ENCODE results near the gene CFAP54. TPM values are rescaled to one million over a fixed set of nuclear protein-coding genes. Genes with fewer than 3 reads are reported as not detected.
"Not testable (repeated sequence)": the region's sequence is repeated elsewhere in the genome, so short reads cannot be mapped to it uniquely, and the experiment has no call there.

CFAP54 gene
- total RNA-seq, 2 experiments from 2014 or later, result 0.55 to 0.75 TPM

- no peaks in the 10 kb centered on the region for H3K9me3 Mint-ChIP-seq
- no peaks in the 10 kb centered on the region for H3K4me1 Mint-ChIP-seq
- CTCF ChIA-PET, result no interaction called here
- H3K27me3 Mint-ChIP-seq, result peaks cover 10% of the 10 kb centered on the region
- no peak overlapping the region for H3K27ac Mint-ChIP-seq
- no peaks in the 10 kb centered on the region for H3K36me3 Mint-ChIP-seq (ENCODE audit: low read depth)
- H3K4me3 Mint-ChIP-seq, result no peak overlapping the region
- no peak for DNase-seq
- POLR2A ChIA-PET, result no interaction called here
Observed at GRCh38 chr12:96534339-96534738, 45.0 kb downstream of the CFAP54 start.

GRCh38 chr12:96548384-96548783 is 59.0 kb downstream of the CFAP54 start:
- no peak overlapping the region for H3K4me3 Mint-ChIP-seq
- no peaks in the 10 kb centered on the region for H3K36me3 Mint-ChIP-seq (ENCODE audit: low read depth)
- DNase-seq, result no peak
- H3K4me1 Mint-ChIP-seq, result no peaks in the 10 kb centered on the region
- H3K9me3 Mint-ChIP-seq, result no peaks in the 10 kb centered on the region
- peaks cover 3% of the 10 kb centered on the region for H3K27me3 Mint-ChIP-seq
- CTCF ChIA-PET, result no interaction called here
- H3K27ac Mint-ChIP-seq, result no peak overlapping the region
- POLR2A ChIA-PET, result no interaction called here

- no peaks in the 10 kb centered on the region for H3K4me1 Mint-ChIP-seq
- no peak for DNase-seq
- no peak overlapping the region for H3K27ac Mint-ChIP-seq
- no peak overlapping the region for H3K4me3 Mint-ChIP-seq
- H3K36me3 Mint-ChIP-seq (ENCODE audit: low read depth), result no peaks in the 10 kb centered on the region
- H3K27me3 Mint-ChIP-seq, result peaks cover 7% of the 10 kb centered on the region
- POLR2A ChIA-PET, result no interaction called here
- CTCF ChIA-PET, result no interaction called here
- no peaks in the 10 kb centered on the region for H3K9me3 Mint-ChIP-seq
Observed at GRCh38 chr12:96549341-96549740, 60.0 kb downstream of the CFAP54 start.

- DNase-seq, result no peak
- Mint-ChIP-seq H3K36me3 (ENCODE audit: low read depth) (no peaks in the 10 kb centered on the region), H3K4me3 (no peak overlapping the region), H3K4me1 (peaks cover 13% of the 10 kb centered on the region), H3K27me3 (peaks cover 5% of the 10 kb centered on the region), H3K9me3 (peaks cover 4% of the 10 kb centered on the region), H3K27ac (no peak overlapping the region)
- CTCF ChIA-PET, result no interaction called here
- POLR2A ChIA-PET, result no interaction called here
Observed at GRCh38 chr12:96570579-96570978, 81.2 kb downstream of the CFAP54 start.

GRCh38 chr12:96571101-96571862 is 81.9 kb downstream of the CFAP54 start:
- Mint-ChIP-seq H3K27me3 (peaks cover 4% of the 10 kb centered on the region), H3K36me3 (ENCODE audit: low read depth) (no peaks in the 10 kb centered on the region), H3K4me3 (peak overlapping the region; percentile 29), H3K4me1 (peaks cover 13% of the 10 kb centered on the region), H3K27ac (no peak overlapping the region), H3K9me3 (no peaks in the 10 kb centered on the region)
- no peak for DNase-seq
- ChIA-PET CTCF (no interaction called here), POLR2A (no interaction called here)

- ChIA-PET POLR2A (no interaction called here), CTCF (interaction anchor here (0.6 to 2.1 kb wide), 7 partner anchors 12 to 730 kb away, joined by 3 to 10 read pairs (median 6); no protein-coding TSS in a partner anchor)
- no peak for DNase-seq
- H3K4me3 Mint-ChIP-seq, result no peak overlapping the region
- no peaks in the 10 kb centered on the region for H3K36me3 Mint-ChIP-seq (ENCODE audit: low read depth)
- H3K4me1 Mint-ChIP-seq, result no peaks in the 10 kb centered on the region
- no peaks in the 10 kb centered on the region for H3K9me3 Mint-ChIP-seq
- H3K27me3 Mint-ChIP-seq, result peaks cover 4% of the 10 kb centered on the region
- H3K27ac Mint-ChIP-seq, result no peak overlapping the region
Observed at GRCh38 chr12:96578526-96579125, 89.2 kb downstream of the CFAP54 start.

- H3K9me3 Mint-ChIP-seq, result no peaks in the 10 kb centered on the region
- H3K4me3 Mint-ChIP-seq, result no peak overlapping the region
- DNase-seq, result no peak
- CTCF ChIA-PET, result no interaction called here
- no peak overlapping the region for H3K27ac Mint-ChIP-seq
- POLR2A ChIA-PET, result no interaction called here
- H3K4me1 Mint-ChIP-seq, result no peaks in the 10 kb centered on the region
- H3K36me3 Mint-ChIP-seq (ENCODE audit: low read depth), result no peaks in the 10 kb centered on the region
- H3K27me3 Mint-ChIP-seq, result peaks cover 9% of the 10 kb centered on the region
Observed at GRCh38 chr12:96585977-96586376, 96.6 kb downstream of the CFAP54 start.

- POLR2A ChIA-PET, result no interaction called here
- Mint-ChIP-seq H3K9me3 (no peaks in the 10 kb centered on the region), H3K36me3 (ENCODE audit: low read depth) (no peaks in the 10 kb centered on the region), H3K4me1 (no peaks in the 10 kb centered on the region), H3K27me3 (peaks cover 13% of the 10 kb centered on the region), H3K27ac (no peak overlapping the region), H3K4me3 (no peak overlapping the region)
- CTCF ChIA-PET, result no interaction called here
- DNase-seq, result no peak
Observed at GRCh38 chr12:96587691-96588090, 98.3 kb downstream of the CFAP54 start.

GRCh38 chr12:96590970-96591369 is 101.6 kb downstream of the CFAP54 start:
- no peaks in the 10 kb centered on the region for H3K4me1 Mint-ChIP-seq
- H3K9me3 Mint-ChIP-seq, result no peaks in the 10 kb centered on the region
- CTCF ChIA-PET, result interaction anchor here (0.6 kb wide), 1 partner anchor 12 kb away, joined by 3 read pairs; no protein-coding TSS in a partner anchor
- H3K4me3 Mint-ChIP-seq, result no peak overlapping the region
- no peaks in the 10 kb centered on the region for H3K36me3 Mint-ChIP-seq (ENCODE audit: low read depth)
- DNase-seq, result no peak
- POLR2A ChIA-PET, result no interaction called here
- H3K27ac Mint-ChIP-seq, result no peak overlapping the region
- H3K27me3 Mint-ChIP-seq, result peaks cover 19% of the 10 kb centered on the region

GRCh38 chr12:96604374-96604773 is 115.0 kb downstream of the CFAP54 start:
- POLR2A ChIA-PET, result not testable (repeated sequence)

GRCh38 chr12:96605684-96606083 is 116.3 kb downstream of the CFAP54 start:
- ChIA-PET POLR2A (no interaction called here), CTCF (no interaction called here)
- H3K4me1 Mint-ChIP-seq, result no peaks in the 10 kb centered on the region
- peaks cover 2% of the 10 kb centered on the region for H3K9me3 Mint-ChIP-seq
- no peaks in the 10 kb centered on the region for H3K36me3 Mint-ChIP-seq (ENCODE audit: low read depth)
- H3K4me3 Mint-ChIP-seq, result no peak overlapping the region
- DNase-seq, result no peak
- peaks cover 33% of the 10 kb centered on the region for H3K27me3 Mint-ChIP-seq
- no peak overlapping the region for H3K27ac Mint-ChIP-seq

More at GRCh38 chr12:96604374-96604773, 115.0 kb downstream of the CFAP54 start:
- H3K9me3 Mint-ChIP-seq; H3K4me3 Mint-ChIP-seq; DNase-seq; H3K4me1 Mint-ChIP-seq; CTCF ChIA-PET; H3K36me3 Mint-ChIP-seq (ENCODE audit: low read depth); H3K27ac Mint-ChIP-seq: not testable (repeated sequence)
- H3K27me3 Mint-ChIP-seq, result peaks cover 39% of the 10 kb centered on the region

GRCh38 chr12:96606134-96606533 is 116.8 kb downstream of the CFAP54 start:
- no peak for DNase-seq
- H3K27ac Mint-ChIP-seq, result no peak overlapping the region
- no peaks in the 10 kb centered on the region for H3K36me3 Mint-ChIP-seq (ENCODE audit: low read depth)
- H3K27me3 Mint-ChIP-seq, result peaks cover 31% of the 10 kb centered on the region
- POLR2A ChIA-PET, result no interaction called here
- CTCF ChIA-PET, result no interaction called here
- no peaks in the 10 kb centered on the region for H3K4me1 Mint-ChIP-seq
- H3K9me3 Mint-ChIP-seq, result peaks cover 2% of the 10 kb centered on the region
- H3K4me3 Mint-ChIP-seq, result no peak overlapping the region

- CTCF ChIA-PET, result no interaction called here
- POLR2A ChIA-PET, result no interaction called here
- Mint-ChIP-seq H3K27ac (no peak overlapping the region), H3K4me1 (no peaks in the 10 kb centered on the region), H3K27me3 (peaks cover 31% of the 10 kb centered on the region), H3K9me3 (peaks cover 2% of the 10 kb centered on the region), H3K4me3 (no peak overlapping the region), H3K36me3 (ENCODE audit: low read depth) (no peaks in the 10 kb centered on the region)
- no peak for DNase-seq
Observed at GRCh38 chr12:96606644-96607043, 117.3 kb downstream of the CFAP54 start.

- Mint-ChIP-seq H3K27ac (no peak overlapping the region), H3K36me3 (ENCODE audit: low read depth) (no peaks in the 10 kb centered on the region), H3K4me3 (no peak overlapping the region), H3K27me3 (peaks cover 3% of the 10 kb centered on the region), H3K9me3 (no peaks in the 10 kb centered on the region), H3K4me1 (no peaks in the 10 kb centered on the region)
- CTCF ChIA-PET, result no interaction called here
- POLR2A ChIA-PET, result no interaction called here
- DNase-seq, result no peak
Observed at GRCh38 chr12:96617178-96617577, 127.8 kb downstream of the CFAP54 start.
